HG03378 (cell line): Measurements from ENCODE around the gene PLAA.

Source experiments
- ATAC-seq: cut with Tn5 transposase; IDR thresholded peaks from one replicate; pipeline ENCODE4 v1.9.1; 2021; ENCODE audit warnings: mild to moderate bottlenecking, moderate library complexity; ENCODE audit not compliant: unreplicated experiment

Gene PLAA

DNA sequence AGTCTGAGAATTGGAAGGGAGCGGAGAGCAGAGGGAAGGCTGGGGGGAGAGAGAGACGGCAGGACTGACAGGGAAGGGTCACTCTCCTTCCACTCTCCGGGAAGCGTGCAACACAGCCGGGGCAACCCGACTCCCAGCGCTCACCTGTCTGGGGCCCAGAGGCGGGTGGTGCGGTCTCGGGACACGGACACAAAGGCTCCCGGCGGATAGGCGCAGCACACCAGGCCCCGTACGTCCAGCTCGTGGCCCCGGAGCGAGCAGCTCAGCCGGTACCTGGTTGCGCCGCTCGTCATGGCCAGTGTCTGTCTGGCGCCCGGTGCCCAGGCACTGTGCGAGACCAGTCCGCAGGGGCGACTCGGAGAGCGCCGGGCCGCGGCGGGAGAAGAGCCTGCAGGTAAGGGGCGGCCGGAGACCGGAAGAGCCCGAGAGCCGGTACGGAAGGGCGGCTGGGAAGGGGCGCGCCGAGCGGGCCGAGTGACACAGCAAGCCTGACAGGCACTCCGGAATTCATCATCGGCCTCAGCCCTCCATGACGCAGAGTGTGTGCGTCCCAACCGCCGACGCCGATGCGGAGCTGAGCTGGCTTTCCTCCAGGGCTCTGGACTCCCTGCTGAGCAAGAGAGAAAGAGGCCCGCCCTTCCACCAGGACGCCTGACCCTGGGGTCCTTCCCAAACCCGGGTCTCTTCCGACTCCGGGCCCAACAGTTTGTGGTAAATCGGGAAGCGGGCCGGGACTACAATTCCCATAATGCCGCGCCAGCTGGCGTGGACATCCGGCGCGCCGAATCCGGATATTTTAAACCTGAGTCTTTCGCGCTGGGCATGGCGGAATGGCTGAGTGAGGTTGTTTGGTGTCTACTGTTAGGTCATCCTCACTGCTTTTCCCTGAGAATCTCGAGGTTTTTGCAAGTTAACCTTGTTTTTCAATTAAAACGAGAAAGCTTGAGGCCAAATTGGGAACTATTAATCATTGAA lies at the start of gene PLAA:
Gene PLAA, minus strand, starts transcription at position 490 of the 975 bp plus-strand sequence. Its CDS starts 197 bp downstream, at position 293.
- peak; percentile 97 for ATAC-seq

DNA sequence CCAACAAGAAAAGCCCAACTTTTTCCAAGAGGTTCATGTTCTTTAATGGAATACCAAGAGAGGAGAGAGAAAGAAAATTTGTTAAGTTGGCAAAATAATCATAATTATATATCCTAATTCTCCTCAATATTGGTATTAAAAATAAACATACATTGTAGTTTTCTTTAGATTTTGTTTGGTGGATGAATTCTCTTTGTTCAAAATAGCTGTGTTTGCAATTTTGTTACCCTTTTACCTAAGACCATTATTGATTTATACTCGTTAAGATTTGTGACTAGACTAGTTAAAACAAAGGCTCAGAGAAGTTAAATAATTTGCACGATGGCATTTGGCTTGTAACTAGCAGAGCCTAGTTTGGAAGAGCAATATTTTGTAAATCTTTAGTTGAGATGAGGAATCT lies 48.8 kb upstream of the PLAA start:
- no peak for ATAC-seq

GRCh38 chr9:26983340-26983739 lies 36.3 kb upstream of the PLAA start:
- no peak for ATAC-seq

DNA sequence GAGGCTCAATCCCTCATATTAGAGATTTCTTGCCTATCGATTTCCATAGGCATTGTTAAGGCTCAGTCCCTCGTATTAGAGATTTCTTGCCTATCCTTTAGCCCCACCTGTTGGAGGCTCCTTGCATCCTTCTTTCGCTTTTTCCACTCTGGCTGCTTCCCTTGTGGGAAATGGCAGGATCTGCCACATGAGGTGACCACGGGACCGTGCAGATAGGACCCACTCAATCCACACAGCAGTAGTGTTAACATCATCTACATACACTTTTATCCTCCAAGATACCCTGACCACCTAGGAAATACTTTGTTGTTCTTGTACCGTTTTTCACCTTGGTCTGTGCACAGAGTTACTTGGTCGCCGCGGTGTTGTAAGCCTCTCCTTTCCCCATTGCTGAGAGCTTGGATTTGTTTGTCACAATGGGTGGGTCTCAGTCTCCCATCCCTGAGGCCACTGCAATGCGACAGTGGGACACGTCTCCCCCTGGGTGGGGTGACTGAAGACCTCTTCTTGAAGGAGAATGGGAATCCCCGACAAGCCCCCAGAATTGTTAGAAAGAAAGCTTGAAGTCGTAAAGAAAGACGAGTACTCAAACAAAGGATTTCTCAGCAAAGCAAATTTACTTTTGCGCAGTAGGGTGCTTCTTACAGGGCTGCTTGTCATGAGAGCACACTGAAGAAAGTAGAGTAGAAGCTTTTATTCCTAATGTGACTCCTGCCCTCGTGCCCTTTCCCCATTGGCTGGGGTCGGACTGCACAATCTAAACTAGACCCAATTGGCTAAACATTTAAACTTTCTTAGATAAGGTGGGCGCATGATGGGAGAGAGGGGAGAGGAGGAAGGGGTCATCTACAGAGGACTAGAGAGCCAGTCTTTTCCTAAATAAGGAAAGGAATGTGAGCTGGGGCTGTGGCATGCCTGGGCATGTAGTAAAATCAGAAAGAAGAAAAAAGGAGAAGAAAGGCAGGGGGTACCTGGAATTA lies 29.0 kb upstream of the PLAA start:
- ATAC-seq: no peak

DNA sequence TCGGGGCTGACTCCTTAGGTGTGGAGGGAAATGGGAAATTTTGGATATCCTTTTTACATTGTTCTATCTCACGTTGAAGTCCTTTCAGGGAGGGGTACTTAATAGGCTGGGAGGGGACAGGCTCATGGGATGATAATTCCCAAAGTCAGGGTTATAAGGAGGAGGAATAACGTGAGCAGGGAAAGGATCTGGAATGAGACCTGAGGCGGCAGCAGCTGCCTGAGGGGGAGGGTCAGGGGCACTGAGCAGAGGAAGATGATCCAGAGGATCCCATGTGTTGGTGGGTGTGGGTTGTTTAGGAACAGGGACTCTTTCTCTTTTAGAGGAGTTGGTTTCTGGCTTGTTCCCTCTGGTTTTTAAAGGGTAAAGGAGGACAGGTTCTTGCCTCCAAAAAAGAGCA lies 27.9 kb upstream of the PLAA start:
- ATAC-seq: no peak

GRCh38 chr9:26973989-26974388 lies 26.9 kb upstream of the PLAA start:
- no peak for ATAC-seq

DNA sequence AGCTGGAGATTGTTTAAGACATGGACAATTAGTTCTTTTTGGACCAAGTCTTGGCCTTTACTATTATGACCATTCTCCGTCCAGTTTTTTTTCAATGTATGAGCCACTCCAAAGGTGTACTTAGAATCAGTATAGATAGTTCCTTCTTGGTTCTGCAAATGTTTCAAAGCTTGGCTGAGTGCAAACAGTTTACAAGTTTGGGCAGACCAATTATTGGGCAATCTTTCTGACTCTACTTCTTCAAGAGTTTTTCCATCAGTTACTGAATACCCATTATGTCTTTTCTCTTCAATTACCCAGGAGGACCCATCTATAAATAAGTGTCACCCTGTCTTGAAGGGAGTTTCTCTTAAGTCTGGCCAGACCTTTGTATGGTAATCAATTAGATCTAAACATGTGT lies 24.7 kb upstream of the PLAA start:
- no peak for ATAC-seq

DNA sequence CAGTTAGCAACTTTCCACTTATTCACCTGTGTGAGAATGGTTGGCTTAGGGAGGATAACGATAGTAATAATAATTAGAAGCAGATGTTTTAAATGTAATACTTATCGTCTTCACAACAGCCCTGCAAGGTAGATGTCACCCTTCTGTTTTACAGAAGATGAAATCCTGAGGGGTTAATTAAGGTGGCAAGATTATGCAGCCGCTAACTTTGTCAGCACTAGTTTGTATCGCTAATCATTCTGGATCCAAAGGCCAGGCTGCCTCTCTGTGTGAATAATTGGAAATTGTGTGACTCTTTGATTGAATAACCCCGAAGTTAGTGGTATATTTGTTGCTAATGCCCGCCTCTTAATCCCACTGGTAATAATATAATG lies 9.8 kb upstream of the PLAA start:
- no peak for ATAC-seq

DNA sequence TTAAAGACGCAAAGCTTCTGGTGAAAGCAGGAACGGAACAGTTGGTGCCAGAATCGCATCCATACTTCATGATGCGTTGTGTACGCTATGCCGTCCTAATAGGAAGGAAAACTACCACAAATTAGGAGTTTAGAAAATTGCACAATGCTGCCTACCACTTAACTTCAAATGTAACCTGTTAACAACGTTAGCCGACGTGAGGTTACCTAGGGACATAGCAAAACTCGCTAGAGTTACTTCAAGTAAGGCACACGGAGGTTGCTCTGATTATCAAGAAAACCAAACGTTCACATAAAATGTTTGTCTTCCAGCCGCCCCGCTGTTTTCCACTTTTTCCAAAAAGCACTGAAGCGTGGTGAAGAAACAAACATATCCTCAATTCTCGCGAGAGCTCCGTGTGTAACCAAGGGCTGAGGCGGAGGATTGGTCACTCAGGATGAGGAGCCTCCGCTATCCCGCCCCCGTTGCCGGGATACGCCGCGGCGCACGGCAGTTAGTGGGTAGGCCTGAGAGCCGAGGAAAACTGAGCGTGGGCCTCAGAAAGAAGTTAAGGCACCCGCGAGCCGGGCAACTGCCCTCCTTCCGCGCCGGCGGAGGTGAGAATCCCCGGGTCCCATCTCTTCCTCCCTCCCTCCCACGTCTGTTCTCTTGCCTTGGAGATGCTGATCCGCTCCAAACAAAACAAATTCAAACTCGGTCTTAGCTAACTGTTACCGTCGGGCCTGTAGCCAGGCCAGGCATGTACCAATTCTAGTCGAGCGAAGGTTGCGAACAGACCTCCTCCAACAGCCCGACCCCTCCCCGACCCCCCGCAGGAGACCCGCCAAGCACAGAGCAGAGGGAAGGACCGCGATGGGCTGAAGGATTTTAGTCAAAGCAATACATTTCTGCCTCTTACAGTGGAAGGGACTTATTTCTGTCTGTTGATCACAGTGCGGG lies 9.1 kb upstream of the PLAA start, which contains the start of gene IFT74:
Gene IFT74, plus strand, starts transcription at position 492 of the 939 bp plus-strand sequence. CDS start 5,556 bp downstream, outside the sequence.
- peak; percentile 95 for ATAC-seq

GRCh38 chr9:26955222-26955903 lies 8.3 kb upstream of the PLAA start:
- peak; percentile 36 for ATAC-seq

DNA sequence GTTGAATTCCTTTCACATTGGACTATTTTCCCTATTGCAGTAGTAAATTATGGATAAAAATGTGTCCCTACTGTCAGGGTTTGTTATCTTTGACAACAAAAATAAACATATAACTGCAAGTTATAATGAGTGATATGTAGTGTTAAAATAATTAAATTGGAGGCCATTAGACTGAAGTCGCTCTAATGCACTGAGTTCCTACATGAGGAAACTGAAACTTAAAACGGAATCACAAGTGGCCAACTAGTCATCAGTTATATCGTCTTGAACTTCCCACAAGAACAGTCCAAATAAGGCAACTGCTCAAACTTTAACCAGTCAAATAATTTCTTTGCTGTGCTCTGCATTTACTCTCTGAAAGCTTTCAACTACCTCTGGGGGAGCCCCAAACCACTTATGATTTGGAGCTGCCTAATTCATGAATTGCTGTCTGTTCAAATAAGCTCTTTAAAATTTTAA lies 7.0 kb upstream of the PLAA start:
- no peak for ATAC-seq

DNA sequence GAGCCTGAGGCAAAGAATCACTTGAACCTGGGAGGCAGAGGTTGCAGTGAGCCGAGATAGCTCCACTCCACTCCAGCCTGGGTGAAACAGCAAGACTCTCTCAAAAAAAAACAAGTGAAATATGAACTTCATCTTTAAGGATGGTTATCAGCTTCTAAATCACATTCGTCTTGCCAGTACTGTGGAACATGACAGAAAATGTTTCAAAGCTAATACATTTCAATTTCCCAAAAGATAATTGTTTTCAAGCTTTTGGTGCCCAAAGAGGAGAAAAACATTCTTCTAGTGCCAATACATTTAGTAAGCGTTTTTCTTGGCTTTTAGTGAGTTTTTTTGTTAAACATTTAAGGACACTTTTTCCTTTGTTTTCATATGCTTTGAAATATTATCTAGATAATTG lies 4.8 kb upstream of the PLAA start:
- no peak for ATAC-seq

DNA sequence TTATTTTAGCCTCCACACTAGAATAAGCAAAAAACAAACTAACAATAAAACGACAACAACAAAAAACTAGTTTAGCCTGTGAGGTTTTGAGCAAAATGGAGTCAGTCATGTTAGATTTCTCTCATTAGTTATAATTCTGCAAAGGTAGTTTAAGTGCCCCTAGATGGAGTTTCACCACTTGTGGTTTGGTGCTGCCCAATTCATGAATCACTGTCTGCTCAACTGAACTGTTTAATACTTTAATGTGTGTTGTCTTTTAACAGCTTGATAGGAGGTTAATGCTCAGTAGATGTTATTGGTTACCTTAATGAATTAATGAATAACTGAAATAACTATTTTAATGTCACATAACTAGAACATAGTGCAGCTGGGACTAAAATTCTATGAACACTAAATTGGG lies 3.5 kb upstream of the PLAA start:
- ATAC-seq: no peak

- ATAC-seq: no peak
These were observed 2.6 kb upstream of the PLAA start for GRCh38 chr9:26949637-26950069.

- ATAC-seq: no peak
These were observed 694 bp upstream of the PLAA start for GRCh38 chr9:26947736-26948135.

DNA sequence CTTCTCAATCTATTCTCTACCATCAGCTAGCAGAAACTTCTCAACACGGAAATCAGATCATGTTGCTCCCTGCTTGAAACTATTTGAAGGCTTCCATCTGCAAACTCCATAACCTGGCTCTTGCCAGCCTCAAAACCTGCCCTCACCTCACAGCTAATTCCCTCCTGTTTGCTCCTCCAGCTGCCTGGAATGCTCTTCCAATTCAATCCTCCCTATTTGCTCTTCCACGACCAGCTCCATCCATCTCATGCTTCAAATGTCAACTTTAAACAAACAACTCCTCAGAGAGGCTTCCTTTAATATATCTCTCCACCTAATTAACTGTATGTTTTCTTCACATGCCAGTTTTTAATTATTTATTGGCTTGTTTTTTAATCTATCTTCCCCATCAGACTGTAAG lies 1.5 kb downstream of the PLAA start:
- no peak for ATAC-seq

DNA sequence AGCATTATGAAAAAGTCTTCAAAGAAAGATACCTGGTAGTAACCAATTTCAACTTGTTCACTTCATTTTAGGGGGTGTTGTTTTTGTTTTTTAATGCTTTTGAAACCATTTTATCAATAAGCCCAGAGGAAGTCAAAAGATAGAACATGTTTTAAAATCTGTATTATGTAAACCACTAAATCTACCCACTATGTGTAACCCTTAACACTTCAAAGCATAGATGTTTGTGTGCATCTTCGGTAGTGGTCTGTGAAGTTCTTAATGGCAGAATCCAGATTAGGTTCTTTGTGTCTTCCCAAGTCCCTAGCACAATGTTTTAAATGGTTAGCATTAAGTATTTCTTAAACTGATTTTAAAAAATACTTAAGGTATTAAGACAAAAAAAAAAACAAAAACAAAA lies 6.3 kb downstream of the PLAA start:
- no peak for ATAC-seq

GRCh38 chr9:26939955-26940711 lies 6.9 kb downstream of the PLAA start:
- no peak for ATAC-seq
